NCI-H748 (cell line): Measurements from ENCODE around the gene SLAIN1.
A peak's percentile ranks its signal among the peaks of the same experiment; 100 is the strongest.

ENCODE experiments used
- DNase-seq: peaks from one replicate; lab custom pipeline; 2025; ENCODE audit not compliant: unreplicated experiment; lab: John Stamatoyannopoulos, UW

The SLAIN1 gene

DNA sequence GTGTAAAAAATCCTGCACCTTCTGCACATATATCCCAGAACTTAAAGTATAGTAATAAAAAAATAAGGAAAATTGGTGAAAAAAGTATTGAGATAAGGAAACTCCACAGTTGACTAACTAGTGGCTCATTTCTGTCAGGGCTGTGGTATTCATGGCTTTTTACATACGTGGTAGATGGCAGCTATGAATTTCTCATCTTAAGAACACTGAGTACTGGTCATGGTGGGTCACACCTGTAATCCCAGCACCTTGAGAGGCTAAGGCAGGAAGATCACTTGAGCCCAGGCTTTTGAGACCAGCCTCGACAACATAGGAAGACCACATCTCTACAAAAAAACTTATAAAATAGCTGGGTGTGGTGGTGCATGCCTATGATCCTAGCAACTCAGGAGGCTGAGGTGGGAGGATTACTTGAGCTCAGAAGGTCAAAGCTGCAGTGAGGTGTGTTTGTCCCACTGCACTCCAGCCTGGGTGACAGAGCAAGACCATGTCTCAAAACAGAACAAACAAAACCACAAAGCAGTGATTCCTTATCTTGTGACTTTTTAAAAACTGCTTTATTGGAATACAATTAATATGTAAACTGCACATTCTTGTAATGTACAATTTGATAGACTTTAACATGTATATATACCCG is 16.8 kb downstream of the SLAIN1 start:
- no peak for DNase-seq

- DNase-seq = no peak
Measured at GRCh38 chr13:77715233-77715891, 17.9 kb downstream of the SLAIN1 start.

- no peak for DNase-seq
Measured at GRCh38 chr13:77716692-77717091, 19.2 kb downstream of the SLAIN1 start.

GRCh38 chr13:77717508-77717907 is 20.0 kb downstream of the SLAIN1 start:
- no peak for DNase-seq

DNA sequence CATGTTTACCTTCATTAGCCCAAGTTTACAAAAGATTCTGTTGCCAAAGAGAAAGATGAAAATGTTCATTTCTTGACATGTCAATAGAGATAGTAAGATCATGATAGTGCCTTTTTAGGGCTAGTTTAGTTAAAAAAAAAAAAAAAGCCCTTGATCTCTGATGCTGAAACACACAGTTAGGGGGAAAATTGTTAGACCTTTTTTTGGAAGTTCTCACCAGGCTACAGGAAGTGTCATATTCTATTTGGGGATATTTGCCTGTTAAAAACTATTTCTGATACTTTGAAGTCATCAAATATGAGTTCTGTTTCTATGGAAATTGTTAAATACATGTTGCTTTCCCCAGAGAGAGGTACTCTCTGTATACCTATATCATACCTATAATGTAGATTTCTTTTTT is 21.6 kb downstream of the SLAIN1 start:
- DNase-seq = no peak

GRCh38 chr13:77720988-77721387 is 23.5 kb downstream of the SLAIN1 start:
- DNase-seq = no peak

DNA sequence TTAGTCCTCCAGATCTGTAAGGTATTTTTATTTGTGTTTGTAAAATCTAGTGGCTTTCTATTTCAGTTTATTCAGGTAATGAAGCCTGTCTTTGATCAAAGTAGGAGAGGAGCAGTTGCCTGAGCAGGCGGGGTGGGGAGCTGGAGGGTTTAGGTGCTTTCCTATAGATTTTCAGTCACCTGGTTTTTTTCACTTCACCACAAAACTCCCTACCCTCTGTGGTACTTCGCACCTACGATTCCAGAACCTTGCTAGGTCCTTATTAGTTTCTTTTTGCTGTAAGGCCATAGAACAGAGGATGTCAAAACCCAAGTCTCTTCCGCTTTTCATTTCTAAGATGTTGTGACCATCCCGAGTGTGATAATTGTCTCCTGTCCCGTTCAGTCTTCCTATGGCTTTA is 26.6 kb downstream of the SLAIN1 start:
- DNase-seq = no peak

GRCh38 chr13:77725071-77725470 is 27.6 kb downstream of the SLAIN1 start:
- no peak for DNase-seq

- DNase-seq = peak; percentile 55
Measured at GRCh38 chr13:77728265-77729125, 31.0 kb downstream of the SLAIN1 start.

DNA sequence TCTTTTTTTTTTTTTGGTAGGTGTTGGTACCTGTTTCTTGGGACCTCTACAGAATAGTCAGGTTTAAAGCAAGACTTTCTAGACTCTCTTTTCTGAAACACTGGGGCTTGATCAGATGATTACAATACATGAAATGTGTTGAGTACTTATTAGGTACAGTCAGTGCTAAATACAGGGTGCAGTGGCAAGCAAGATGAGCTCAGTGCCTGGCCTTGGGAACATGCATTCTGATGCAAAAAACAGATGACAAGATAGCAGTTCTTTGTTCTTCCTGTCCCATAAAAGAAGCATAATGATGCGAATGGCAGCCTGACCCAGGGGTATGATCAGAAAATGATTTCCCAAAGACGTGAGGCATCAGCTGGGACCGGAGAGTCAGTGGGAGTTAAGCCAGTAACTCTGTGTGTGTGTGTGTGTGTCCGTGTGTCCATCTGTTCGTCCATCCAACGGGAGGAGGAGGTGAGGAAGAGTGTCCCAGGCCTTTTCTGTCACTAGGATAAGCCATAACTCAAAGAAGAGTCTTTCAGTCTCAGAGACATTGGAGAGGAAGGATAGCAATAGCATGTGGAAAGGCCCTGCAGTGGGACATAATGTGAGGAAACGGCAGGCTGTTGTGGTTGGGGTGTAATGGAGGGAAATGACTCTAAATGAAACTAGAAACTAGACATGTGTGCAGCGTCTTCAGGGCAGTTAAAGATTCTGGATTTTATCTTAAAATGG is 32.2 kb downstream of the SLAIN1 start:
- DNase-seq = no peak

GRCh38 chr13:77730572-77730971 is 33.1 kb downstream of the SLAIN1 start:
- no peak for DNase-seq

DNA sequence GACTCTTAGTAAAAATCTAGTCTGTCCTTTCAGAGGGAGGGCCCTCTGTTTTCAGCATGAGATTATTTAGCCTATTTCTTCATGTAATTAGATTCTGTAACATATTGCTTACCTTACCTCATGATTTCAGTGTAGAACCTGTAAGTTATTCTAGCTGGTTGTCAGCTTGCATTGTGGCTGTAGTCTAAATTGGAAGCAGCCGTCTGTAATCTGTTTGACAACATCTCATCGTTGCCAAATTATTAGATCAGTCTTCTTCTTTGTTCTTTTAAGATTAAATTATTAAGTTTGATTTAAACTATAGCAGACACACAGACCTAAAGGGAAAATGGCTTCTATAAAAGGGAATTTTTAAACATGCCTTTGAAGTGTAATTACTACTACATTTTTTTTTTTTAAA is 34.8 kb downstream of the SLAIN1 start:
- DNase-seq = no peak

GRCh38 chr13:77733674-77734073 is 36.2 kb downstream of the SLAIN1 start:
- no peak for DNase-seq

DNA sequence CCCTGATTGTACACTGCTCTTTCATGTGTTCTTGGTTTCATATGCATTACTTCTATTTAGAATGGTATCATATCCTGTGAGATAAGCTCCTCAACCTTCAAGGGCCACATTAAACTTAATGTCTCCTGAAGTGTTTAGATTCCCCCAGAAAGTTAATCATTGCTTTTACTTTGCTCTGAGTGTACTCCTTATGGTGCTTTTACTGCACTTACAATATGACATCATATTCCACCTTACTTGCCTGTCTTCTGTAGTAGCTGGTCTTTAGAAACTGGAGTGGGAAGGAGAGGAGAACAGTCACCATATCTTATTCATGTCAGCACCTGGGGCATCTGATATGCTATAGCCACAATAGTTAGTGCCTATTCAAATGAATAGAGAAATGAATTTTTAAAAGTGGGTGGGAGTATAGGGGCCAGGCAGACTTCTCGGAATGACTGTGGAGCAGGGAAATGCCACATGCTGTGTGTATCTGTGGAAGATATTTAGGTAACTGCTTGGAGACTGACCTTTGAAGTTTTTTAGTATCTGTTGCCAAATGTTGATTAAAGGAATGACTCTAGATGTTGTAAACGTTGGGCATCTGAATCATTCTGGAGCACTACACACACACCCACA is 40.2 kb downstream of the SLAIN1 start:
- no peak for DNase-seq

GRCh38 chr13:77740097-77740735 is 42.7 kb downstream of the SLAIN1 start:
- no peak for DNase-seq

- DNase-seq = no peak
Measured at GRCh38 chr13:77740931-77741596, 43.6 kb downstream of the SLAIN1 start.

DNA sequence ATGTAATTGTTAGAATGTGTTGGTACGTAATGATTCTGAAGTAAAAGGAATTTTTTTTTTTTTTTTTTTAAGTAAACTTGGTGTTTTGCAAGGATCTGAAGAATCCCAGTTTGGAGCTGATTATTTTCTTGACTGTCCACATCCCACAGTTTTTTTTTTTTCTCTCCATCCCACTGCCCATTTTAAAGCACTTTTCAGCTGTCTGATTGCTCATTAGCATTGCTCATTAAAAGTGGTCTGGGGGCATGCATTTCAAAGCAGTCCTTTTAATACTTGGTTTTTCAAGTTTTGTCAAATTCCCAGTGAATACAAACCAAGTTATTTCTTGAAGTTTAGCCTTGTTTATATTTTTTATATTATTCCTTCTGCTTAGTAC is 44.1 kb downstream of the SLAIN1 start:
- DNase-seq = no peak

GRCh38 chr13:77742801-77743200 is 45.3 kb downstream of the SLAIN1 start:
- no peak for DNase-seq

- no peak for DNase-seq
Measured at GRCh38 chr13:77745784-77746183, 48.3 kb downstream of the SLAIN1 start.

DNA sequence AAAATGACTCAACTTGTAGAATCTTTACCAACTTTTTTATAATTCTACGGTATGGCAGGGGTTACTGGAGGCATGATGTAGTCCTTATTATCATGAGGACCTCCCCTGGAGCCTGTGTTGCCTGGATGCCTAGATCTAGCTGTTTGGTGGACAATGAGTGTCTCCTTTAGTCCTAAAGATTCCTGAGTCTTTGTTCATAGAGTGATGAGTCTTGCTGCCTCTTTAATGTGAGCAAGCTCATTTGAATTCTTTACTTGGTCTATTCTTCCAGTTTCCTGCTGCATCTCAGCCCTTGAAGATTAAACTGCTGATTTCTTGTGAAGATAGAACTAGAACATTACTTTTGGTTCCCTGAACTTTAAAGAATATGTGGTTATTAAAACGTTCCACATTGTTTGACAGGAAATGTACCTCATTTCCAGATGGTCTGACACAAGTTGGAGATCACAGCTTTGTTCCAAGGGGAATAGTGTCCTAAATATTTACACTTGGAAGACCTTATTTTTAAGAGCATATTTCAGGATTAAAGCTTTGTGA is 51.9 kb downstream of the SLAIN1 start:
- no peak for DNase-seq
